Heart right ventricle (tissue), 16 donors: ENCODE data around the gene ADD2. TPM values are rescaled to one million over a fixed set of nuclear protein-coding genes. Genes with fewer than 3 reads are reported as not detected.

Experiments
- ATAC-seq, 8 donors: fragments of 200-7000 bp; cut with Tn5 transposase; one replicate each; pipeline ENCODE4 v1.9.1; 2020; ENCODE audit warnings: mild to moderate bottlenecking in 8 of 8, moderate library complexity in 8 of 8, moderate number of reproducible peaks in 1 of 8
- DNase-seq, 2 donors: peaks; one replicate each; pipeline ENCODE4 v3.0.0-alpha.2; 2020
- H3K27ac ChIP-seq, 10 donors: fragments of 200-600 bp; sonication (generic) in 2 of 10; one replicate each; pipeline versions ENCODE4 v1.5.0 to v1.8.0; 2020 to 2022; ENCODE audit warnings: mild to moderate bottlenecking in 3 of 10
- H3K27me3 ChIP-seq, 7 donors: fragments of 200-600 bp; one replicate each; pipeline ENCODE4 v1.8.0; 2021 to 2022; ENCODE audit warnings: mild to moderate bottlenecking in 2 of 7
- H3K36me3 ChIP-seq, 9 donors: fragments of 200-600 bp; sonication (generic) in 1 of 9; one replicate each; pipeline versions ENCODE4 v1.5.0 to v1.8.0; 2020 to 2022; ENCODE audit warnings: mild to moderate bottlenecking in 2 of 9
- H3K4me1 ChIP-seq, 9 donors: fragments of 200-600 bp; sonication (generic) in 1 of 9; one replicate each; pipeline versions ENCODE4 v1.5.0 to v1.8.0; 2020 to 2022; ENCODE audit warnings: mild to moderate bottlenecking in 4 of 9
- H3K4me3 ChIP-seq, 10 donors: fragments of 200-600 bp; sonication (generic) in 2 of 10; one replicate each; pipeline versions ENCODE4 v1.5.0 to v1.8.0; 2020 to 2022; ENCODE audit warnings: mild to moderate bottlenecking in 7 of 10, moderate library complexity in 2 of 10
- H3K9me3 ChIP-seq, 11 donors: fragments of 200-600 bp in 10 of 11; sonication (generic) in 2 of 11; one replicate each; pipeline versions ENCODE4 v1.5.0 to v1.8.0; 2013 to 2022; ENCODE audit warnings: mild to moderate bottlenecking in 2 of 11, control low read depth in 1 of 11, moderate library complexity in 1 of 11
- WGBS, 2 donors: extraction: QIAGEN DNeasy Blood & Tissue Kit; methylation state at CpG; one replicate each; pipeline ENCODE4 v1.1.7; 2013; ENCODE audit warnings: inconsistent platforms in 1 of 2; 5-methylcytosine and 5-hydroxymethylcytosine counted together
- intact Hi-C, 10 donors: fragments of 100-400 bp; cut with DNase I; formaldehyde crosslinking; loops; one replicate each; pipeline versions ENCODE4 v1.11.1 to v1.14.2; 2022
- polyA plus RNA-seq, 2 donors: library from polyadenylated mRNA; stranded (reverse); fragments of 200-250 nt; gene quantifications; one replicate each; pipeline ENCODE4 v1.2.3, GENCODE V29; 2013
- total RNA-seq, 10 donors: library from RNA; stranded (reverse); fragmentation: NEBNext Ultra II Directional in 3 of 10; extraction: Animal tissue kit (Norgen Biotek cat#: 25700) in 3 of 10; gene quantifications; one replicate each; pipeline versions ENCODE4 v1.2.1 to v1.2.4, GENCODE V29; 2021 to 2023
- TF ChIP-seq, protein P1 (sequence below), 9 donors: fragments of 200-600 bp; sonication (generic) in 2 of 9; IDR thresholded peaks; one replicate each; pipeline versions ENCODE4 v1.5.0 to v1.8.0; 2021 to 2022; ENCODE audit warnings: antibody characterized with exemption in 9 of 9, mild to moderate bottlenecking in 5 of 9, moderate library complexity in 1 of 9
- donor health status: Arrhythmogenic right ventricular cardiomyopathy.
- donor health status: ischemic (EF 13 %, LVEDD 7.1; RV severe dilation, severe dysfunction).
- donor health status: healthy with polysubstance abuse.
- donor health status: DM: no; HTN: yes; CAD: no.
- donor health status: DM: no; HTN: no; CAD: no.
- donor health status: ischemic (EF 25% LVEDD 6.9; RV normal size, moderate dysfunction).
- donor health status: ischemic (EF 25% LVEDD 5.7; RV mildly dilated, moderate dysfunction).
- donor health status: healthy.
- donor health status: DM: yes; HTN: yes; CAD: no.
- donor health status: Ischemic cardiomyopathy.
- donor health status: ischemic (EF 35%, LVEDD 5.7; RV mildly dilated, moderate dysfunction).
- donor health status: nonischemic (EF 11% LVEDD 7.7; RV severe dilation, severe dysfunction).
- donor health status: DM: yes; HTN: yes; CAD: no.
- donor health status: PGD.
- donor health status: ischemic (EF 29% LVEDD 5.4; RV normal size, mild dysfunction).
- donor health status: nonischemic (EF 23%, LVEDD 6.1; RV moderate dilation, normal function).

The ADD2 gene
- total and polyA plus RNA-seq, 12 donors, result 0.16 to 5.7 (median 2.2) TPM

DNA sequence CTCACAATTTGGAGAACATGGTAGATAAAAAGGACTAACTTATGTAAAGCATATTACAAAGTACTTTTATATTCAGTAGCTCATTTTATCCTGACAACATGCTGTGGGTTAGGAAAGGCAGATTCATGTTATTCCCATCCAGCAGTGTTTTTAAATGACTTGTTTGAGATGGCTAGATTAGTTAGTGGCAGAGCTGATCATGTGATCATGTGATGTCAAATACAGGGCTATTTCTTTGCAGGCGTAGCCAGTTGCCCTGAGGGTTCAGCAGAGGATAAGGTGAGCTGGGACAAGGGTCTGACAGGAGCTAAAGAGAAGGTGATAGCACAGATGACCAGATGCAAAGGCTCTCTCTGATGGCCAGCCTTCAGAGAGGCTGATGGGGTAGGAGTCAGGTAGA lies 97.8 kb downstream of the ADD2 start:
- Histone ChIP-seq H3K36me3 (no peaks in the 10 kb centered on the region), H3K4me1 (no peaks in the 10 kb centered on the region), H3K4me3 (no peak overlapping the region), H3K27ac (no peak overlapping the region), H3K9me3 (no peaks in the 10 kb centered on the region), H3K27me3 (no peaks in the 10 kb centered on the region)
- 100% methylated on average over 1 of the region's 1 CpG for WGBS, 2 donors
- TF ChIP-seq, protein P1, sequence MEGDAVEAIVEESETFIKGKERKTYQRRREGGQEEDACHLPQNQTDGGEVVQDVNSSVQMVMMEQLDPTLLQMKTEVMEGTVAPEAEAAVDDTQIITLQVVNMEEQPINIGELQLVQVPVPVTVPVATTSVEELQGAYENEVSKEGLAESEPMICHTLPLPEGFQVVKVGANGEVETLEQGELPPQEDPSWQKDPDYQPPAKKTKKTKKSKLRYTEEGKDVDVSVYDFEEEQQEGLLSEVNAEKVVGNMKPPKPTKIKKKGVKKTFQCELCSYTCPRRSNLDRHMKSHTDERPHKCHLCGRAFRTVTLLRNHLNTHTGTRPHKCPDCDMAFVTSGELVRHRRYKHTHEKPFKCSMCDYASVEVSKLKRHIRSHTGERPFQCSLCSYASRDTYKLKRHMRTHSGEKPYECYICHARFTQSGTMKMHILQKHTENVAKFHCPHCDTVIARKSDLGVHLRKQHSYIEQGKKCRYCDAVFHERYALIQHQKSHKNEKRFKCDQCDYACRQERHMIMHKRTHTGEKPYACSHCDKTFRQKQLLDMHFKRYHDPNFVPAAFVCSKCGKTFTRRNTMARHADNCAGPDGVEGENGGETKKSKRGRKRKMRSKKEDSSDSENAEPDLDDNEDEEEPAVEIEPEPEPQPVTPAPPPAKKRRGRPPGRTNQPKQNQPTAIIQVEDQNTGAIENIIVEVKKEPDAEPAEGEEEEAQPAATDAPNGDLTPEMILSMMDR (IDR thresholded peaks at IDR 0.05), result no peak
- intact Hi-C loops, result no loop called here
- DNase-seq (no peak), ATAC-seq (no peak)

DNA sequence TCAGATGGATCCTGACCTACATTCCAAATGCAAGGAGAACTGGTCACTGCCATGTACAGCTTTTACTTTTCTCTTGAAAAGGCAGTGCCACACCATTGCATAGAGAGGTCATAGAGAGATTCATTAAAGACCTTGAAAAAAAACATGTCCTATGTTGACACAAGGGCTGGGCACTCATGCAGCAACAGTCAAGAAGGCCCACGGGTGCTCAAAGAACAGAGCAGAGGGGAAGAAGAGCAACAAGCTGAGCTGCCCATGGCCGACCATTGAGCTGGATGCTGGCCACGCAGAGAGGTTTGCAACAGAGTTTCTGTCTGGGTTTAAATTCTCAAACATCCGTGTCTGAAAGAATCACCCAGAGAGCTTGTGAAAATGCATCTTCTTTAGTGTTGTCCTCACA lies 99.1 kb downstream of the ADD2 start:
- Histone ChIP-seq H3K36me3 (no peaks in the 10 kb centered on the region), H3K4me1 (no peaks in the 10 kb centered on the region), H3K9me3 (no peaks in the 10 kb centered on the region), H3K27me3 (no peaks in the 10 kb centered on the region), H3K4me3 (no peak overlapping the region), H3K27ac (no peak overlapping the region)
- 90 to 91% methylated on average over 4 of the region's 4 CpGs for WGBS, 2 donors
- ATAC-seq, result no peak
- TF ChIP-seq, protein P1 (IDR thresholded peaks at IDR 0.05), result no peak
- DNase-seq, result no peak
- intact Hi-C loops, result no loop called here

DNA sequence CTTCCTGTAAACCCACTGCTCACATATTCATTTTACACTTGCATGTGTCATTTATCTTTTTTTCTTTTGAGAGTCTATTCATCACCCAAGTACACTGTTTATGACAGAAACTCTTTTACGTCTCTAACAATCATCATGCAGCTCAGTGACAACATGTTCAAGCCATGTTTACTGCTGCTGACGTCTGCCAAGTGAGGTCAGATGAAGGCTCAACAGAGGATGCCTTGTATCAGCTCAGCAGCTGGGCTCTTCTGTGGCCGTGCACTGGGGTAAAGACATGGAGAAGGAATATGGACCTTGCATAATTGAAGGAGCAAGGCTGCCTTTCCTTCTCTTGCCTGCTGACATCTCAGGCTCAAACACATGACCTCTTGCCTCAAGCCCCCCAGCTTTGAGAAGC lies 99.6 kb downstream of the ADD2 start:
- Histone ChIP-seq H3K27ac (no peak overlapping the region), H3K36me3 (no peaks in the 10 kb centered on the region), H3K27me3 (no peaks in the 10 kb centered on the region), H3K4me3 (no peak overlapping the region), H3K9me3 (no peaks in the 10 kb centered on the region), H3K4me1 (no peaks in the 10 kb centered on the region)
- intact Hi-C loops, result no loop called here
- TF ChIP-seq, protein P1 (IDR thresholded peaks at IDR 0.05), result no peak
- ATAC-seq (no peak), DNase-seq (no peak)
- WGBS, 2 donors, result 72 to 75% methylated on average over 3 of the region's 3 CpGs

DNA sequence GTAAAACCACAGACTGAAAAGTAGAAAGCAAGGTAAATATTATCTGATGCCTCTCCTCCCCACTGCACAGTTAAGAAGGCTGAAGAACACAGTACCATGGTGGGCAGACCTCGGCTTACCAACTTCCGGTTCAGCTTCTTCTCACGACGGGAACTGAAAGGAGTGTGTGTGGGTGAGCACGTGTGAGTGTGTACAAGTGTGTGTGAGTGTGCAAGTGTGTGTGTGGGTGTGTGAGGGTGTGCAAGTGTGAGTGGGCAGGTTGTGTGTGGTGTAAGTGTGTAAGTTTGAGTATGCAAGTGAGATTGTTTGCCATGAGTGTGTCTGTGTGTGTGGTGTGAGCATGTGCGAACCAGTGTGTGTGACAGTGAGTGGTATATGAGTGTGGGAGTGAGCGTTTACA lies 103.5 kb downstream of the ADD2 start:
- Histone ChIP-seq H3K4me1 (no peaks in the 10 kb centered on the region), H3K27ac (no peak overlapping the region), H3K9me3 (no peaks in the 10 kb centered on the region), H3K27me3 (peaks cover 0 to 2% (median 0%) of the 10 kb centered on the region in 7 donors), H3K4me3 (no peak overlapping the region), H3K36me3 (no peaks in the 10 kb centered on the region)
- no peak for DNase-seq
- intact Hi-C loops, result no loop called here
- ATAC-seq, result no peak
- WGBS, 2 donors, result 88 to 90% methylated on average over 7 of the region's 7 CpGs
- TF ChIP-seq, protein P1 (IDR thresholded peaks at IDR 0.05), result no peak

DNA sequence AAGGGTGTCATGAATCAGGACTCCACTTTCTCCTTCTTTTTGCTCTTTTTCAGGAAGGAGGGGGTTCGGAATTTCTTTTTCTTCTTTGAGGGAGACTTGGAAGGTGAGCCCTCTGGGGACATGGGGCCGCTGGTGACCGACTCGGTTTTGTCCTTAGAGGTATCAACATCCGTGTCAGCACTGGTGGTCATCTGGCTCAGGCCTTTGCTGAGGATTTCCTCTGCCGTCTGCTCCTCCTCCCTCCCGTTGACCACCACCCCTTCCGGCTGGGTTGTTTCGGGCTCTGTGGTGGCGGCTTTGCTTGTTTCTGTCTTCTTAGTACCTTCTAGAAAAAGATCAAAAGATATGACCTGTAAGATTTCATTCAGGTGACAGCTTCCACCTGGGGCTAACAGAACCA lies 104.6 kb downstream of the ADD2 start:
- ATAC-seq (no peak), DNase-seq (no peak)
- WGBS, 2 donors, result 89 to 90% methylated on average over 10 of the region's 10 CpGs
- H3K27me3 ChIP-seq, result peaks cover 0 to 9% (median 0%) of the 10 kb centered on the region in 7 donors
- H3K36me3 ChIP-seq, result no peaks in the 10 kb centered on the region
- TF ChIP-seq, protein P1 (IDR thresholded peaks at IDR 0.05), result no peak
- no peaks in the 10 kb centered on the region for H3K4me1 ChIP-seq
- no peak overlapping the region for H3K4me3 ChIP-seq
- H3K9me3 ChIP-seq, result no peaks in the 10 kb centered on the region
- intact Hi-C loops, result no loop called here
- H3K27ac ChIP-seq, result no peak overlapping the region
